Regular cardiac myocyte (primary cell): ENCODE data around the gene KLRC1. TPM values are rescaled to one million over a fixed set of nuclear protein-coding genes. Genes with fewer than 3 reads are reported as not detected.

Source experiments
- total RNA-seq: library from RNA; depleted of rRNA; stranded (reverse); fragments of >200 nt; gene quantifications from 2 replicates; pipeline ENCODE4 v1.2.3, GENCODE V29; 2014

KLRC1 gene
- total RNA-seq: not detected in 2 replicates

GRCh38 chr12:10453156-10453555 is at the start of gene KLRC1:
Gene KLRC1, minus strand, starts transcription at chr12:10453377. Its CDS starts 2,221 bp downstream, at chr12:10451156.

DNA sequence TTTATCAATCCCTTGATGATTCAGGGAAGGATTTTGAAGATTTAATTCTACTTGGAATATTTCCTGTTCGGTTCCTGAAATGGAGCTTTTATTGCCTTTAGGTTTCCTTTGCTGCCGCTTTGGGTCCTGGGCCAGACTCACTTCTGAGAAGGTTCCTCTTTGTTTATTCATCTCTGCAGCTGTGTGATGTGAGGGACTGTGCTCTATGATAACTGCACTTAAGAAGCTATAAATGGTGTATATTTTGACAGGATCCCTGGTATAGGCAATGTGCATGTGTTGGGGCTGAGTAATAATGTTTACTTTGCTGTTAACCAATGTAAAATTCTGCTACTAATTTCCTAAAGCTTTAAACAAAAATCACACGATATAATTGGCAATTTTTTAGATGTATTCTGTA is 17.4 kb downstream of the KLRC1 start, which contains the start of gene KLRC2:
KLRC2 (minus strand) TSS at position 195 of the 400 bp plus-strand sequence; CDS start at position 171, 24 bp downstream.

GRCh38 chr12:10420334-10420733 is 32.8 kb downstream of the KLRC1 start, which contains the start of gene KLRC3:
Gene KLRC3, minus strand, starts transcription at chr12:10420595. Its CDS starts 45 bp downstream, at chr12:10420550.

GRCh38 chr12:10409392-10409791 is 43.8 kb downstream of the KLRC1 start, which contains the start of gene KLRC4:
Gene KLRC4, minus strand, starts transcription at chr12:10409757. Its CDS starts 182 bp downstream, at chr12:10409575.

Other genes with a start within 250 kb of the KLRC1 start
- gene GABARAPL1, start 240.5 kb downstream of the KLRC1 start, total RNA-seq: 23.0 and 105 TPM in 2 replicates
- under 0.01 and 0.28 TPM in 2 replicates for gene KLRD1, start 145.5 kb downstream of the KLRC1 start, total RNA-seq
- not detected in 2 replicates for gene KLRK1, start 63.3 kb downstream of the KLRC1 start, total RNA-seq
- not detected in 2 replicates for gene KLRC4, start 43.6 kb downstream of the KLRC1 start, total RNA-seq
- not detected in 2 replicates for gene KLRC3, start 32.8 kb downstream of the KLRC1 start, total RNA-seq
- not detected in 2 replicates for gene KLRC2, start 17.4 kb downstream of the KLRC1 start, total RNA-seq
- gene EIF2S3B, start 52.5 kb upstream of the KLRC1 start, total RNA-seq: 0.85 and 1.3 TPM in 2 replicates
- gene MAGOHB, start 160.2 kb upstream of the KLRC1 start, total RNA-seq: 16.3 and 22.6 TPM in 2 replicates
- 2.0 and 4.8 TPM in 2 replicates for gene STYK1, start 220.7 kb upstream of the KLRC1 start, total RNA-seq